HG03139 (cell line): Measurements from ENCODE around the gene UROC1.

Experiments used
- ATAC-seq: cut with Tn5 transposase; IDR thresholded peaks from one replicate; pipeline ENCODE4 v1.9.1; 2021; ENCODE audit not compliant: unreplicated experiment

Gene UROC1

GRCh38 chr3:126517291-126517951 is at the start of gene UROC1:
TSS of gene UROC1 (minus strand) at chr3:126517773. CDS start at chr3:126517719, 54 bp downstream.
- ATAC-seq, result no peak

- ATAC-seq, result no peak
Observed at GRCh38 chr3:126562737-126563276, 45.2 kb upstream of the UROC1 start.

GRCh38 chr3:126558336-126559071 is 40.9 kb upstream of the UROC1 start, which contains the start of gene C3orf22:
TSS of gene C3orf22 (minus strand) at chr3:126558932. CDS start at chr3:126553390, 5,542 bp downstream.
- no peak for ATAC-seq

GRCh38 chr3:126557761-126558160 is 40.2 kb upstream of the UROC1 start:
- no peak for ATAC-seq

- ATAC-seq, result no peak
Observed at GRCh38 chr3:126557415-126557745, 39.8 kb upstream of the UROC1 start.

- no peak for ATAC-seq
Observed at GRCh38 chr3:126556637-126557414, 39.3 kb upstream of the UROC1 start.

GRCh38 chr3:126555795-126556636 is 38.4 kb upstream of the UROC1 start:
- ATAC-seq, result no peak

GRCh38 chr3:126554560-126555525 is 37.3 kb upstream of the UROC1 start:
- ATAC-seq, result no peak

GRCh38 chr3:126553284-126554084 is 35.9 kb upstream of the UROC1 start:
- ATAC-seq, result no peak

- ATAC-seq, result no peak
Observed at GRCh38 chr3:126552688-126553283, 35.2 kb upstream of the UROC1 start.

GRCh38 chr3:126551839-126552687 is 34.5 kb upstream of the UROC1 start:
- no peak for ATAC-seq

- ATAC-seq, result no peak
Observed at GRCh38 chr3:126551121-126551838, 33.7 kb upstream of the UROC1 start.

GRCh38 chr3:126550488-126551051 is 33.0 kb upstream of the UROC1 start:
- ATAC-seq, result no peak

- no peak for ATAC-seq
Observed at GRCh38 chr3:126549861-126550487, 32.4 kb upstream of the UROC1 start.

GRCh38 chr3:126548556-126549466 is 31.2 kb upstream of the UROC1 start:
- ATAC-seq, result no peak
